ENCODE results near the gene EML1. TPM values are rescaled to one million over a fixed set of nuclear protein-coding genes. Genes with fewer than 3 reads are reported as not detected.

The EML1 gene
- total RNA-seq, 1 donor from 2014 or later = 34.9 TPM

- no peak for DNase-seq (ENCODE audit: low spot score, unreplicated experiment)
- Mint-ChIP-seq H3K9me3 (ENCODE audit: low read depth) (no peaks in the 10 kb centered on the region), H3K27ac (no peak overlapping the region), H3K36me3 (ENCODE audit: insufficient read depth) (no peaks in the 10 kb centered on the region), H3K27me3 (peaks cover 24% of the 10 kb centered on the region), H3K4me3 (ENCODE audit: low read depth) (no peak overlapping the region), H3K4me1 (ENCODE audit: low read depth) (peaks cover 31% of the 10 kb centered on the region)
- no peak for TF ChIP-seq CTCF (IDR thresholded peaks at IDR 0.05; ENCODE audit: unreplicated experiment)
Observed at GRCh38 chr14:99968191-99968920, 175.1 kb downstream of the EML1 start.

GRCh38 chr14:99968941-99969340, 175.7 kb downstream of the EML1 start:
- no peak for DNase-seq (ENCODE audit: low spot score, unreplicated experiment)
- peaks cover 2% of the 10 kb centered on the region for H3K9me3 Mint-ChIP-seq (ENCODE audit: low read depth)
- no peak overlapping the region for H3K4me3 Mint-ChIP-seq (ENCODE audit: low read depth)
- no peak for TF ChIP-seq CTCF (IDR thresholded peaks at IDR 0.05; ENCODE audit: unreplicated experiment)
- no peak overlapping the region for H3K27ac Mint-ChIP-seq
- peaks cover 24% of the 10 kb centered on the region for H3K27me3 Mint-ChIP-seq
- H3K36me3 Mint-ChIP-seq (ENCODE audit: insufficient read depth) = peaks cover 1% of the 10 kb centered on the region
- H3K4me1 Mint-ChIP-seq (ENCODE audit: low read depth) = peaks cover 31% of the 10 kb centered on the region

GRCh38 chr14:99969673-99970322, 176.6 kb downstream of the EML1 start:
- Mint-ChIP-seq H3K4me1 (ENCODE audit: low read depth) (peaks cover 28% of the 10 kb centered on the region), H3K36me3 (ENCODE audit: insufficient read depth) (peaks cover 2% of the 10 kb centered on the region), H3K27ac (no peak overlapping the region), H3K9me3 (ENCODE audit: low read depth) (peaks cover 3% of the 10 kb centered on the region), H3K27me3 (peaks cover 24% of the 10 kb centered on the region), H3K4me3 (ENCODE audit: low read depth) (peak overlapping the region; percentile 69)
- TF ChIP-seq CTCF (IDR thresholded peaks at IDR 0.05; ENCODE audit: unreplicated experiment) = no peak
- DNase-seq (ENCODE audit: low spot score, unreplicated experiment) = no peak

- Mint-ChIP-seq H3K27me3 (peaks cover 24% of the 10 kb centered on the region), H3K4me1 (ENCODE audit: low read depth) (peaks cover 14% of the 10 kb centered on the region), H3K4me3 (ENCODE audit: low read depth) (peak overlapping the region; percentile 69), H3K27ac (no peak overlapping the region), H3K36me3 (ENCODE audit: insufficient read depth) (peaks cover 10% of the 10 kb centered on the region), H3K9me3 (ENCODE audit: low read depth) (peaks cover 3% of the 10 kb centered on the region)
- DNase-seq (ENCODE audit: low spot score, unreplicated experiment) = peak; percentile 81
- TF ChIP-seq CTCF (IDR thresholded peaks at IDR 0.05; ENCODE audit: unreplicated experiment) = no peak
Observed at GRCh38 chr14:99971087-99971940, 178.1 kb downstream of the EML1 start.

Data from progenitor cell of endocrine pancreas (in vitro differentiated cells).